CD14-positive monocyte (primary cell): ENCODE results near the gene OTOG. TPM values are rescaled to one million over a fixed set of nuclear protein-coding genes. Genes with fewer than 3 reads are reported as not detected.

Experiments
- DNase-seq, 3 donors: peaks; one replicate each; pipeline ENCODE4 v3.0.0-alpha.2; 2011 to 2022
- H2AFZ ChIP-seq: 2 replicates; pipeline ENCODE4 v1.6.0; 2012; ENCODE audit warnings: mild to moderate bottlenecking, low read depth, low read length, inconsistent platforms; ENCODE audit not compliant: insufficient read depth, poor library complexity, severe bottlenecking
- H3K27ac ChIP-seq, 2 donors: 1 replicate in 1 of 2; 2 replicates in 1 of 2; pipeline ENCODE4 v1.5.1; 2012 to 2013; ENCODE audit warnings: low read length in 2 of 2, control low read depth in 1 of 2, inconsistent platforms in 1 of 2, low read depth in 1 of 2, mild to moderate bottlenecking in 1 of 2
- H3K27me3 ChIP-seq, 2 donors: one replicate each; pipeline versions ENCODE4 v1.6.0 to v1.6.1; 2011 to 2013; ENCODE audit warnings: low read length in 2 of 2; ENCODE audit not compliant: control insufficient read depth in 2 of 2, insufficient read depth in 2 of 2
- H3K36me3 ChIP-seq, 2 donors: replicated peaks in 1 of 2; 1 replicate in 1 of 2; 2 replicates in 1 of 2; pipeline versions ENCODE4 v1.5.1 to v1.6.1; 2012 to 2013; ENCODE audit warnings: low read length in 2 of 2, control low read depth in 1 of 2, inconsistent platforms in 1 of 2, mild to moderate bottlenecking in 1 of 2; ENCODE audit not compliant: insufficient read depth in 2 of 2, control insufficient read depth in 1 of 2
- H3K4me1 ChIP-seq, 2 donors: 1 replicate in 1 of 2; 2 replicates in 1 of 2; pipeline versions ENCODE4 v1.5.1 to v1.6.1; 2012 to 2013; ENCODE audit warnings: low read length in 2 of 2, control low read depth in 1 of 2, inconsistent platforms in 1 of 2, mild to moderate bottlenecking in 1 of 2, moderate library complexity in 1 of 2; ENCODE audit not compliant: insufficient read depth in 2 of 2, control insufficient read depth in 1 of 2
- H3K4me2 ChIP-seq: replicated peaks from 2 replicates; pipeline ENCODE3; 2012; ENCODE audit warnings: low read length, moderate library complexity, mild to moderate bottlenecking; ENCODE audit not compliant: poor library complexity, severe bottlenecking; ENCODE audit errors: extremely low read depth
- H3K4me3 ChIP-seq, 3 experiments: fragments of 200-600 bp in 1 of 3; sonication (generic) in 1 of 3; replicated peaks in 1 of 3; 1 replicate in 2 of 3; 2 replicates in 1 of 3; pipeline ENCODE4 v1.5.1; 2011 to 2013; ENCODE audit warnings: low read length in 3 of 3, mild to moderate bottlenecking in 3 of 3, control low read depth in 2 of 3, low read depth in 2 of 3, inconsistent platforms in 1 of 3, moderate library complexity in 1 of 3
- H3K79me2 ChIP-seq: 2 replicates; pipeline ENCODE4 v1.6.0; 2012; ENCODE audit warnings: mild to moderate bottlenecking, control low read depth, inconsistent platforms, low read length, moderate library complexity; ENCODE audit not compliant: insufficient read depth
- H3K9ac ChIP-seq: 2 replicates; pipeline ENCODE4 v1.6.0; 2017; ENCODE audit warnings: low read length, mild to moderate bottlenecking; ENCODE audit not compliant: insufficient read depth, poor library complexity, severe bottlenecking
- H3K9me3 ChIP-seq, 2 donors: replicated peaks in 1 of 2; 1 replicate in 1 of 2; 2 replicates in 1 of 2; pipeline versions ENCODE4 v1.5.1 to v1.6.1; 2012 to 2013; ENCODE audit warnings: low read length in 2 of 2, control low read depth in 1 of 2; ENCODE audit not compliant: control insufficient read depth in 1 of 2, insufficient read depth in 1 of 2
- H4K20me1 ChIP-seq: 2 replicates; pipeline ENCODE4 v1.6.0; 2012; ENCODE audit warnings: mild to moderate bottlenecking, low read length, control low read depth, moderate library complexity; ENCODE audit not compliant: insufficient read depth
- H3K27ac Mint-ChIP-seq, 7 donors: one replicate each; pipeline ENCODE4 v1.8.0; 2020; ENCODE audit warnings: mild to moderate bottlenecking in 7 of 7, mixed read lengths in 7 of 7, moderate library complexity in 6 of 7, inconsistent platforms in 2 of 7
- H3K27me3 Mint-ChIP-seq, 3 donors: one replicate each; pipeline ENCODE4 v1.8.0; 2021 to 2022; ENCODE audit warnings: low read depth in 3 of 3, mild to moderate bottlenecking in 3 of 3, mixed read lengths in 3 of 3, moderate library complexity in 3 of 3, inconsistent platforms in 1 of 3
- H3K36me3 Mint-ChIP-seq, 2 donors: one replicate each; pipeline ENCODE4 v1.8.0; 2020; ENCODE audit warnings: mixed read lengths in 2 of 2, inconsistent platforms in 1 of 2, mild to moderate bottlenecking in 1 of 2
- H3K4me1 Mint-ChIP-seq: one replicate; pipeline ENCODE4 v1.8.0; 2020; ENCODE audit warnings: mild to moderate bottlenecking, mixed read lengths
- H3K4me3 Mint-ChIP-seq, 2 donors: one replicate each; pipeline ENCODE4 v1.8.0; 2020; ENCODE audit warnings: mild to moderate bottlenecking in 2 of 2, mixed read lengths in 2 of 2, moderate library complexity in 1 of 2
- H3K9me3 Mint-ChIP-seq, 7 donors: one replicate each; pipeline ENCODE4 v1.8.0; 2020 to 2022; ENCODE audit warnings: mixed read lengths in 7 of 7, mild to moderate bottlenecking in 6 of 7, moderate library complexity in 6 of 7, inconsistent platforms in 2 of 7
- CTCF ChIP-seq: fragments of 200-600 bp; IDR thresholded peaks from one replicate; pipeline ENCODE4 v1.8.0; 2022; ENCODE audit warnings: antibody characterized with exemption, mild to moderate bottlenecking
- WGBS: methylation state at CpG from one replicate; pipeline ENCODE4 v1.1.5; 2013; ENCODE audit warnings: missing lambda C conversion rate; ENCODE audit not compliant: insufficient coverage; 5-methylcytosine and 5-hydroxymethylcytosine counted together
- intact Hi-C, 2 donors: fragments of 100-400 bp; cut with micrococcal nuclease; formaldehyde crosslinking; loops; one replicate each; pipeline versions ENCODE4 v1.15.0 to v1.15.1; 2023
- polyA plus RNA-seq, 3 donors: library from polyadenylated mRNA; depleted of rRNA in 1 of 3; unstranded in 2 of 3; stranded (reverse) in 1 of 3; fragments of 300-500 nt in 2 of 3; fragments of >200 nt in 1 of 3; fragmentation: Illumina TruSeq in 2 of 3; gene quantifications; 1 replicate in 2 of 3; 2 replicates in 1 of 3; pipeline ENCODE4 v1.2.3, GENCODE V29; 2012 to 2021

OTOG gene
- polyA plus RNA-seq, 3 donors = not detected

GRCh38 chr11:17552392-17553248, 5.6 kb downstream of the OTOG start:
- Mint-ChIP-seq H3K27ac (no peak overlapping the region), H3K9me3 (no peaks in the 10 kb centered on the region), H3K36me3 (no peaks in the 10 kb centered on the region), H3K27me3 (peaks cover 10 to 14% (median 13%) of the 10 kb centered on the region in 3 donors), H3K4me3 (no peak overlapping the region), H3K4me1 (no peaks in the 10 kb centered on the region)
- DNase-seq = no peak
- Histone ChIP-seq H3K36me3 (no peaks in the 10 kb centered on the region), H3K4me1 (no peaks in the 10 kb centered on the region), H3K27me3 (no peaks in the 10 kb centered on the region), H3K4me2 (no peak overlapping the region), H3K27ac (no peak overlapping the region), H4K20me1 (no peaks in the 10 kb centered on the region), H3K9ac (no peak overlapping the region), H3K4me3 (no peak overlapping the region), H2AFZ (no peak overlapping the region), H3K9me3 (no peaks in the 10 kb centered on the region), H3K79me2 (no peaks in the 10 kb centered on the region)
- no peak for TF ChIP-seq CTCF
- 98% methylated on average over 6 of the region's 10 CpGs for WGBS
- intact Hi-C loops = no loop called here

- H3K27me3 Mint-ChIP-seq = peaks cover 8 to 10% (median 9%) of the 10 kb centered on the region in 3 donors
- H2AFZ ChIP-seq = no peak overlapping the region
- H3K9me3 ChIP-seq = no peaks in the 10 kb centered on the region
- no peak overlapping the region for H3K27ac Mint-ChIP-seq
- H3K36me3 Mint-ChIP-seq = no peaks in the 10 kb centered on the region
- no peaks in the 10 kb centered on the region for H4K20me1 ChIP-seq
- H3K4me3 ChIP-seq = no peak overlapping the region
- no peak overlapping the region for H3K27ac ChIP-seq
- no peak overlapping the region for H3K4me2 ChIP-seq
- H3K79me2 ChIP-seq = no peaks in the 10 kb centered on the region
- DNase-seq = no peak
- H3K9me3 Mint-ChIP-seq = no peaks in the 10 kb centered on the region
- WGBS = 98% methylated on average over 7 of the region's 7 CpGs
- TF ChIP-seq CTCF = no peak
- H3K9ac ChIP-seq = no peak overlapping the region
- no peaks in the 10 kb centered on the region for H3K4me1 Mint-ChIP-seq
- H3K27me3 ChIP-seq = no peaks in the 10 kb centered on the region
- no peaks in the 10 kb centered on the region for H3K4me1 ChIP-seq
- H3K4me3 Mint-ChIP-seq = no peak overlapping the region
- no peaks in the 10 kb centered on the region for H3K36me3 ChIP-seq
- intact Hi-C loops = no loop called here
These were observed 6.1 kb downstream of the OTOG start for GRCh38 chr11:17553249-17553546.
